SK-N-MC (cell line): ENCODE measurements around the gene PACS1.
"Not testable (repeated sequence)": the region's sequence is repeated elsewhere in the genome, so short reads cannot be mapped to it uniquely, and the experiment has no call there.

Experiments
- DNase-seq: peaks from one replicate; pipeline ENCODE4 v3.0.0-alpha.2; 2011; ENCODE audit warnings: low read depth, low spot score
- H3K27ac ChIP-seq: fragments of 200-600 bp; sonication (generic); 2 replicates; pipeline ENCODE4 v1.5.1; 2016; ENCODE audit warnings: mixed run types
- H3K36me3 ChIP-seq: fragments of 200-600 bp; sonication (generic); 2 replicates; pipeline ENCODE4 v1.6.1; 2017; ENCODE audit warnings: antibody characterized with exemption, low read length, mixed read lengths; ENCODE audit not compliant: insufficient read depth
- H3K4me3 ChIP-seq: fragments of 200-600 bp; sonication (generic); 2 replicates; pipeline ENCODE4 v1.5.1; 2016
- H3K9ac ChIP-seq: fragments of 200-600 bp; sonication (generic); 2 replicates; pipeline ENCODE4 v1.8.0; 2017; ENCODE audit warnings: mixed run types, mixed read lengths; ENCODE audit not compliant: insufficient read length
- H3K9me3 ChIP-seq: fragments of 200-600 bp; sonication (generic); 2 replicates; pipeline ENCODE4 v1.6.1; 2017; ENCODE audit warnings: low read depth, mild to moderate bottlenecking, antibody characterized with exemption, low read length, moderate library complexity, mixed read lengths
- EZH2 ChIP-seq: fragments of 200-600 bp; sonication (generic); IDR thresholded peaks from one replicate; pipeline ENCODE4 v1.6.1; 2017; ENCODE audit warnings: antibody characterized with exemption
- FOXP2 ChIP-seq: optimal IDR thresholded peaks from 2 replicates; pipeline ENCODE3; 2011; ENCODE audit warnings: mild to moderate bottlenecking, moderate library complexity; ENCODE audit not compliant: insufficient read depth; ENCODE audit errors: extremely low read length, control extremely low read depth
- POLR2AphosphoS5 ChIP-seq: IDR thresholded peaks from 2 replicates; pipeline ENCODE4 v1.6.1; 2012; ENCODE audit warnings: mild to moderate bottlenecking, low read depth, low read length, borderline replicate concordance

The PACS1 gene

DNA sequence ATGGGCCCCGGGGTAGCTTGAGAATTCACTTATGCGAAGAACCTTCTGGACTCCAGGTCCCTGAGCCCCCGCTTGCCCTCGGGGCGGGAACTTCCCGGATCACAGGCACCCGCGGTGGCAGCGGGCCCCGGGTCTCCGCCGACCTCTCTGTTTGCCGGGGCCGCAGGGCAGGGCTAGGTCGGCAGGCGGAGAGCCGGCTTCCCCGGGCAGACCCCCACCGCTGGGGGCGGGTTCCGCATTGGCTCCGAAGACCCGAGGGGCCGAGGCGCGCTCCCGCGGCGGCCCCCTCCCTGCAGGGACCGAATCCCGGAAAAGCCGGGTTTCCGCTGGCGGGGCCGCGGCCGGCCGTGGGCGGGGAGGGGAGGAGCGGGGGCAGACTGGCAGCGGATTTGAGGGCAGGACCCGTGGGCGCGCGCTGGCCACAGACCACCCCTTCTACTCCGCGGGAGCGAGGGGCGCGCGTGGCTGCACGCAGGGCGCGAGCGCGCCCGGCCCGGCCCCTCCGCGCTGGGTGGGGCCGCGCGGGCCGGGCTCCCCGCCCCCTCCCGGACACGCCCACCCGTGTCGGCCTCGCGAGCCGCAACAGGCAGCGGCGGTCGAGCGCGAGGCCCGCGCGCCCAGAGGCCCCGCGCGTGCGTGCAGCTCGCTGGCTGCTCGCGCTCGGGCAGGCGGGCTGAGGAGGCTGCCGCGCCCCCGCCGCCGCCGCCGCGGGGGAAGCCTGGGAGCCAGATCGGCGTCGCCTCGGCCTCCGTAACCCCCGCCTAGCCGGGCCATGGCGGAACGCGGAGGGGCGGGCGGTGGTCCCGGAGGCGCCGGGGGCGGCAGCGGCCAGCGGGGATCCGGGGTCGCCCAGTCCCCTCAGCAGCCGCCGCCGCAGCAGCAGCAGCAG is at the start of gene PACS1:
PACS1 (plus strand) TSS at position 558 of the 889 bp plus-strand sequence; CDS start at position 773, 215 bp downstream.
- TF ChIP-seq POLR2AphosphoS5 (0 out of 2 replicates have a peak, but pooled peaks have one; percentile 31), EZH2 (no peak)
- peak within 1 kb of the TSS; percentile 69 for H3K9ac ChIP-seq
- peak within 1 kb of the TSS; percentile 88 for H3K4me3 ChIP-seq
- DNase-seq, result no peak
- H3K36me3 ChIP-seq, result peaks cover 47% of the 10 kb centered on the region
- H3K9me3 ChIP-seq, result no peaks in the 10 kb centered on the region
- peak within 1 kb of the TSS; percentile 72 for H3K27ac ChIP-seq

DNA sequence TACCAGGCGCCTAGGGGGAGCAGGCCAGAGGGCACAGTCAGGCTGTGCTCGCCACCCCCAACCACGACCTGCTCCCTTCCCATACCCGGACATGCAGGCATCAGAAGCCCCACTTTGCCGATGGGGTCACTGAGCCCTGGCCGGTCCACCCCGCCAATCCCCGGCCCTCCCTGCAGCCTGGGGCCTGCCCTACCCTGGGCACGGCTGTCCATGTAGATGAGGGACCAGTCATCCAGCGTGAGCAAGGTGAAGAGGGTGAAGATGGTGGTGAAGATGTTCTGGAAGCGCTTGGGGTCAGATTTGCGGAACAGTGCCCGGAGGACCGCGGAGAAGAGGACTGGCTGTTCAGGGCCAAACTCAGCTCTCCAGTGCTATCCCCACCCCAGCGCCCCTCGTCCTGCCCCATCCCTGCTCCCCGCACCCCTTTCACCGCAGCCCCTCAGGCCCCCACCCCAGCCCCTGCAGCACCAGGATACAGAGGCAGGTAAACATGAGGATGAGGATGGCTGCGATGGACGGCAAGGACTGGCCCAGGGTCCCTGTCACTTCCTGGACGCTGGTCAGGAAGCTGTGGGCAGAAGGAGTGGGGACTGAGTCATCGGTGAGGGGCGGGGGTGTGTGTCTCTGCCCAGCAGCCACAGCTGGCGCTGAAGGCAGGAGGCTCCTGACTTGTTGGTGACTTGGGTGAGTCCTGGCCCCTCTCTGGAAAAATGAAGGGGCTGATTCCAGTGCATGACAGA is 49.3 kb upstream of the PACS1 start:
- no peak overlapping the region for H3K27ac ChIP-seq
- no peaks in the 10 kb centered on the region for H3K9me3 ChIP-seq
- no peaks in the 10 kb centered on the region for H3K36me3 ChIP-seq
- TF ChIP-seq EZH2 (no peak), POLR2AphosphoS5 (no peak), FOXP2 (no peak)
- no peak overlapping the region for H3K4me3 ChIP-seq
- DNase-seq, result no peak
- no peak overlapping the region for H3K9ac ChIP-seq

DNA sequence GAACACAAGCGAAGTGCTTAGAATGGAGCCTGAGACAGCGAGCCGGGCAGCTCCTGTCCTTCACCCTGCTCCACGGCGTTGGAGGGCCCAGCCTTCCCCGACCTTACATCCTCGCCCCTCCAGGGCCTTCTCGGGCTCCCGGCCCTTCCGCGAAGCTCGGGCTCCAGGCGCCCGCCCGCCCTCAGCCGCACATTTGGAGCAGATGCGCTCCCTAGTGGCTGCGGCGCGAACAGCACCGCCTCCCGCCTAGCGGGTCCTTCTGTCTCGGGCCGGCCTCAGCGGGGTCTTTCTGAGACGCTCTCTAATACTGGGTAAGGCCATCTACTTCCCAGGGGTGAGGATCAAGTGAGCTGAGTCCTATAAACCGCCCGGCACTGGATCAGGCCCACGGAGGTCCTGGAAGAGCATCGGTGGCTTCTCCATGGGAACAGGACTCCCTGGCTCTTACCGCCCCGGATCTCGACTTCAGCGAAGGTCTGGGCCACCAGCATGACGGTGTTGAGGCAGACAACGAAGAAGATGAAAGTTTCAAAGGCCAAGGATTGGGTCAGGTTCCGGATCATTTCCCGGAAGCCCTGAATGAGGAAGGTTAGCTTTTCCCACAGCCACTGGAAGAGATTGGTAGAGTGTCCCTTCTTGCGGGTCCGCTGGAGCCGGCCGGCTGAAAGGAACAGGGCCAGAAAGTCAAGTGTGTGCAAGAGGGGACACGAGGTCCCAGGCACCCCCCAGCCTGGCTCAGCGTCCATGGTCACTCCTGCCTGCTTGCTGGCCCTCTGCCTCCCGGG is 47.5 kb upstream of the PACS1 start:
- Histone ChIP-seq H3K9ac (peak overlapping the region; percentile 56), H3K27ac (no peak overlapping the region), H3K9me3 (no peaks in the 10 kb centered on the region), H3K36me3 (no peaks in the 10 kb centered on the region), H3K4me3 (peak overlapping the region; percentile 54)
- DNase-seq, result no peak
- TF ChIP-seq EZH2 (no peak), FOXP2 (no peak), POLR2AphosphoS5 (no peak)

DNA sequence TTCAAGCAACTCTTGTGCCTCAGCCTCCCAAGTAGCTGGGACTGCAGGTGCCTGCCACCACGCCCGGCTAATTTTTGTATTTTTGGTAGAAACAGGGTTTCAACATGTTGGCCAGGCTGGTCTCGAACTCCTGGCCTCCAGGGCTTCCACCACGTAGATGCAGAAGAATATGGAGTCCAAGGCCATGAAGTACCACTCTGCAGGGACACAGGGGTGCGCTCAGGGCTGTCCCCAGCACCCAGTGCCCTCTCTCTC is 47.0 kb upstream of the PACS1 start:
- not testable (repeated sequence) for H3K36me3 ChIP-seq, DNase-seq, H3K4me3 ChIP-seq, H3K9ac ChIP-seq, H3K27ac ChIP-seq, H3K9me3 ChIP-seq

DNA sequence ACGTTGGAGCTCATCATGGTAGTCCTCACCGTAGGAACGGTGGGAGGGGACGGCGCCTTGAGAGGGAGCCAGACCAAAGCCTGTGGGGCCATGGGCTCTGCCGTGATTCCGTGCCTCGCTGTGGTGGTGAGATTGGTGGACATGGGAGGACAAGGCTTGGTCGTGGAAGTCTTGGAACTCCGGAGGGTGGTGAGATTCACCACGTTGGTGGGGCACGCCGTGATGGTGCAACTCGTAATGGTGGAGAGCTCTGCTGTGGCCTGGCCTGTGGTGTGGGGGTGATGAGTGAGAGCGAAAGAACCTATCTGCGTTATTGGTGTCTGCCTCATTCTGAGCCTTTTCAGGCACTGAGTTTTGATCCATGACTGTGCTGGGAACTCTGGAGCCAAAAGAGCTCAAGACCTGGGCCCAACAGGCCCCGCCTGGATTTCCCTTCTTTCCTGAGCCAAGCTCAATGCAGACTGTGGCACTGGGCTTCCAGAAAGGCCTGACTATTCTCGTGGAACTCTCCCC is 44.0 kb upstream of the PACS1 start, which contains the start of gene CATSPER1:
CATSPER1 (minus strand) TSS at position 463 of the 513 bp plus-strand sequence; CDS start at position 363, 100 bp downstream.
- DNase-seq, result no peak
- H3K9me3 ChIP-seq, result no peaks in the 10 kb centered on the region
- no peak within 1 kb of the TSS for H3K9ac ChIP-seq
- TF ChIP-seq POLR2AphosphoS5 (no peak), FOXP2 (no peak), EZH2 (no peak)
- no peaks in the 10 kb centered on the region for H3K36me3 ChIP-seq
- no peak within 1 kb of the TSS for H3K27ac ChIP-seq
- H3K4me3 ChIP-seq, result no peak within 1 kb of the TSS

DNA sequence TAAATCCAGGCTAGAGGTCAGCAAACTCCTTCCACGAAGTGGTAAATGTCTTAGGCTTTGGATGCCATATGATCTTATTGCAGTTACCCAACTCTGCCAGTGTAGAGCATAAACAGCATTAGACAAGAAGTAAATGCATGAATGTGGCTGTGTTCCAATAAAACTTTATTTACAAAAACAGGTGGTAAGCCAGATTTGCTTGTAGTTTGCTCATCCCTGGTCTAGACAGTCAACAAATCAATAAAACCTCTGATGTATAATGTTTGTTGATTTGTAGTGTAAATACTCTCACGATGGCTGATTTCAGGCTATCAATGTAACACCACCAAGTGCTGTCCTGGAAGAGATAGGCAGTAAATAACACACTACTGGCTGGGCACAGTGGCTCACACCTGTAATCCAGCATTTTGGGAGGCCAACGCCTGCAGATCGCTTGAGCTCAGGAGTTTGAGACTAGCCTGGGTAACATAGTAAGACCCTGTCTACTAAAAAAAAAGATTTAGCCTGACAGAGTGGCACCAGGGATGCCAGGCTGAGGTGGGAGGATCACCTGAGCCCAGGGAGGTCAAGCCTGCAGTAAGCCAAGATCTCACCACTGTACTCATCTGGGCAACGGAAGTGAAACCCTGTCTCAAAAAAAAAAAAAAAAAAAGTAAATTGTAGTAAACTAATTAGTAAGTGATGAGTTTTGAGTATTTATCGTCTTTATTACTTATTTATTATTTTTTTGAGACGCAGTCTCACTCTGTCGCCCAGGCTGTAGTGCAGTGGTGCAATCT is 36.9 kb upstream of the PACS1 start:
- Histone ChIP-seq H3K9ac (no peak overlapping the region), H3K9me3 (no peaks in the 10 kb centered on the region), H3K27ac (no peak overlapping the region), H3K4me3 (no peak overlapping the region), H3K36me3 (no peaks in the 10 kb centered on the region)
- no peak for TF ChIP-seq EZH2
- no peak for DNase-seq

DNA sequence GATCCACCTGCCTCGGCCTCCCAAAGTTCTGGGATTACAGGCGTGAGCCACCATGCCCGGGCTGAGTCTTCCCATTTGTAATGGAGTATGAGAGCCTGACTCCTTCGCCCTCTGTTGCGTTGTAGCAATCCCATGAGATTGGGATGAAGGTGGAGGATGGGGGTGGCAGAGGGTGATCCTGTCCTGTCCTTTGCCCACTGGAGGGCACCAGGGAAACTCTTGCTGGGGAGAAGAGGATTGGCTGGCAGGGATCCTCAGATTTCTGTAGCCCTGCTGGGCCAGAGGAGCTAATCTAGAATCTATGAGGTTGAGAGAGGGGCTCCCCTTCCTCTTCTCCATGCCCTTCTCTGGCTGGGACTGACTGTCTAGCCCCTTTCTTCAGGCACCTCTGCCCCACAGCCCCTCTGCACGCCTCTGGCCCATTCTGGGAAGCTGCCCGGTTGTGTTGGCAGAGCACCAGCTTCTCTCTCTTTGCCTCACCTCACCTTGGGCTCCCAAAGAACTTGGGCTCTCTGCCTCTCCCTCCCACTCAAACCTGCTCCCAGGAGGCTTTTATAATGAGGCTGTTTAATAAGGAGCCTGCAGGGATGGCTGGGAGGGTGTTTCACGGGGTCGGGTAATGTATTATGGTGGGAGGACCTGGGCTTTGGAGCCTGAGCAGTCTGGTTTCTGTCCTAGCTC is 34.3 kb upstream of the PACS1 start:
- Histone ChIP-seq H3K27ac (no peak overlapping the region), H3K9ac (no peak overlapping the region)
- DNase-seq, result no peak

More for the DNA sequence above, 34.3 kb upstream of the PACS1 start:
- no peaks in the 10 kb centered on the region for H3K36me3 ChIP-seq
- H3K4me3 ChIP-seq, result no peak overlapping the region
- H3K9me3 ChIP-seq, result no peaks in the 10 kb centered on the region
- TF ChIP-seq FOXP2 (no peak), POLR2AphosphoS5 (no peak), EZH2 (no peak)
